Sigmoid colon (tissue), 7 donors: ENCODE results near the gene ABHD12. TPM values are rescaled to one million over a fixed set of nuclear protein-coding genes. Genes with fewer than 3 reads are reported as not detected.
A peak's percentile ranks its signal among the peaks of the same experiment; 100 is the strongest.

Source experiments
- DNase-seq: peaks from one replicate; pipeline ENCODE4 v3.0.0-alpha.2; 2019
- H3K27ac ChIP-seq, 4 donors: fragments of 200-600 bp; sonication (generic); one replicate each; pipeline ENCODE4 v1.5.1; 2016 to 2019; ENCODE audit warnings: mild to moderate bottlenecking in 1 of 4
- H3K27me3 ChIP-seq, 3 donors: fragments of 200-600 bp; sonication (generic); one replicate each; pipeline ENCODE4 v1.5.1; 2019; ENCODE audit warnings: mild to moderate bottlenecking in 1 of 3
- H3K36me3 ChIP-seq, 4 donors: fragments of 200-600 bp; sonication (generic); one replicate each; pipeline ENCODE4 v1.5.1; 2016 to 2019
- H3K4me1 ChIP-seq, 4 donors: fragments of 200-600 bp; sonication (generic); one replicate each; pipeline ENCODE4 v1.5.1; 2017 to 2019
- H3K4me3 ChIP-seq, 4 donors: fragments of 200-600 bp; sonication (generic); one replicate each; pipeline ENCODE4 v1.5.1; 2017 to 2019; ENCODE audit warnings: mild to moderate bottlenecking in 2 of 4, moderate library complexity in 1 of 4
- H3K9me3 ChIP-seq, 4 donors: fragments of 200-600 bp in 3 of 4; sonication (generic) in 3 of 4; one replicate each; pipeline versions ENCODE4 v1.5.1 to v1.6.1; 2013 to 2019
- CTCF ChIP-seq, 4 experiments: fragments of 450-650 bp in 3 of 4; fragments of 200-600 bp in 1 of 4; IDR thresholded peaks; one replicate each; pipeline ENCODE4 v1.5.1; 2016 to 2019; ENCODE audit warnings: antibody characterized with exemption in 4 of 4, mild to moderate bottlenecking in 3 of 4, moderate library complexity in 2 of 4
- EP300 ChIP-seq, 4 donors: sonication (generic); formaldehyde crosslinking; IDR thresholded peaks; one replicate each; pipeline ENCODE4 v1.6.1; 2017; ENCODE audit warnings: antibody characterized with exemption in 4 of 4
- POLR2A ChIP-seq, 2 donors: fragments of 450-650 bp; IDR thresholded peaks; one replicate each; pipeline ENCODE4 v1.6.1; 2016; ENCODE audit warnings: antibody characterized with exemption in 2 of 2, mild to moderate bottlenecking in 2 of 2, moderate library complexity in 2 of 2
- POLR2AphosphoS5 ChIP-seq, 4 donors: sonication (generic); formaldehyde crosslinking; IDR thresholded peaks; one replicate each; pipeline ENCODE4 v1.6.1; 2017; ENCODE audit warnings: antibody characterized with exemption in 4 of 4
- WGBS, 2 donors: extraction: QIAGEN DNeasy Blood & Tissue Kit; methylation state at CpG; one replicate each; pipeline ENCODE4 v1.1.7; 2013; 5-methylcytosine and 5-hydroxymethylcytosine counted together
- intact Hi-C: fragments of 100-400 bp; cut with DNase I; formaldehyde crosslinking; loops from one replicate; pipeline ENCODE4 v1.15.1; 2023
- polyA plus RNA-seq, 3 donors: library from polyadenylated mRNA; stranded (reverse); fragments of 200-250 nt; gene quantifications; one replicate each; pipeline ENCODE4 v1.2.3, GENCODE V29; 2013
- total RNA-seq, 4 donors: library from RNA; depleted of rRNA; stranded (reverse); fragments of >200 nt; gene quantifications; one replicate each; pipeline ENCODE4 v1.1.0, GENCODE V29; 2016
- donor health status: healthy with polysubstance abuse.
- donor health status: Bipolar disorder and iron deficiency.
- donor health status: healthy.

Gene ABHD12
- total and polyA plus RNA-seq, 7 donors: 18.9 to 49.0 (median 35.7) TPM

- peaks cover 0 to 43% (median 11%) of the 10 kb centered on the region in 4 donors for H3K36me3 ChIP-seq
These were observed 71.2 kb downstream of the ABHD12 start for GRCh38 chr20:25319241-25320034.

GRCh38 chr20:25318471-25319240 is 72.0 kb downstream of the ABHD12 start:
- no peak overlapping the region for H3K4me3 ChIP-seq
- peak in 1 of 4 donors; percentile 7 for TF ChIP-seq POLR2AphosphoS5 (IDR thresholded peaks at IDR 0.05)
- TF ChIP-seq EP300 (IDR thresholded peaks at IDR 0.05): no peak
- H3K9me3 ChIP-seq: no peaks in the 10 kb centered on the region
- peak; percentile 58 for DNase-seq
- intact Hi-C loops: no loop called here
- peaks cover 0 to 6% (median 0%) of the 10 kb centered on the region in 4 donors for H3K4me1 ChIP-seq
- peak overlapping the region in 1 of 4 donors; percentile 36 for H3K27ac ChIP-seq
- 78 to 93% methylated on average over 16 of the region's 16 CpGs for WGBS, 2 donors
- no peaks in the 10 kb centered on the region for H3K27me3 ChIP-seq
- H3K36me3 ChIP-seq: peaks cover 0 to 42% (median 11%) of the 10 kb centered on the region in 4 donors

More at GRCh38 chr20:25319241-25320034, 71.2 kb downstream of the ABHD12 start:
- WGBS, 2 donors: 70 to 73% methylated on average over 11 of the region's 11 CpGs
- Histone ChIP-seq H3K27me3 (no peaks in the 10 kb centered on the region), H3K4me3 (no peak overlapping the region), H3K27ac (peak overlapping the region in 1 of 4 donors; percentile 36), H3K4me1 (peaks cover 0 to 6% (median 0%) of the 10 kb centered on the region in 4 donors), H3K9me3 (no peaks in the 10 kb centered on the region)
- DNase-seq: peak; percentile 53
- no peak for TF ChIP-seq CTCF (IDR thresholded peaks at IDR 0.05)
- TF ChIP-seq POLR2A (IDR thresholded peaks at IDR 0.05): no peak
- TF ChIP-seq POLR2AphosphoS5 (IDR thresholded peaks at IDR 0.05): no peak
- no peak for TF ChIP-seq EP300 (IDR thresholded peaks at IDR 0.05)
- intact Hi-C loops: no loop called here

- no peak for TF ChIP-seq POLR2AphosphoS5 (IDR thresholded peaks at IDR 0.05)
- no peak for TF ChIP-seq CTCF (IDR thresholded peaks at IDR 0.05)
- H3K36me3 ChIP-seq: peaks cover 0 to 31% (median 7%) of the 10 kb centered on the region in 4 donors
- intact Hi-C loops: no loop called here
- 69 to 76% methylated on average over 17 of the region's 17 CpGs for WGBS, 2 donors
- H3K27ac ChIP-seq: peak overlapping the region in 1 of 4 donors; percentile 10
- H3K27me3 ChIP-seq: no peaks in the 10 kb centered on the region
- H3K9me3 ChIP-seq: no peaks in the 10 kb centered on the region
- peak; percentile 60 for DNase-seq
- H3K4me1 ChIP-seq: peaks cover 0 to 6% (median 0%) of the 10 kb centered on the region in 4 donors
- H3K4me3 ChIP-seq: no peak overlapping the region
These were observed 73.1 kb downstream of the ABHD12 start for GRCh38 chr20:25317351-25318075.

GRCh38 chr20:25316506-25317190 is 74.0 kb downstream of the ABHD12 start:
- H3K9me3 ChIP-seq: no peaks in the 10 kb centered on the region
- H3K27ac ChIP-seq: no peak overlapping the region
- intact Hi-C loops: no loop called here
- no peaks in the 10 kb centered on the region for H3K27me3 ChIP-seq
- WGBS, 2 donors: 94% methylated on average over 11 of the region's 11 CpGs
- H3K4me3 ChIP-seq: no peak overlapping the region
- DNase-seq: peak; percentile 36
- TF ChIP-seq POLR2A (IDR thresholded peaks at IDR 0.05): no peak
- no peak for TF ChIP-seq POLR2AphosphoS5 (IDR thresholded peaks at IDR 0.05)
- no peak for TF ChIP-seq CTCF (IDR thresholded peaks at IDR 0.05)
- TF ChIP-seq EP300 (IDR thresholded peaks at IDR 0.05): no peak
- H3K36me3 ChIP-seq: peaks cover 0 to 22% (median 3%) of the 10 kb centered on the region in 4 donors
- H3K4me1 ChIP-seq: peaks cover 0 to 11% (median 3%) of the 10 kb centered on the region in 4 donors
